GM18867 (cell line): ENCODE data around the gene SLC22A12.

Experiments
- ATAC-seq: cut with Tn5 transposase; IDR thresholded peaks from one replicate; pipeline ENCODE4 v1.9.1; 2021; ENCODE audit warnings: mild to moderate bottlenecking, moderate library complexity; ENCODE audit not compliant: unreplicated experiment

The SLC22A12 gene

GRCh38 chr11:64602466-64603070 is 11.5 kb downstream of the SLC22A12 start:
- ATAC-seq: no peak

GRCh38 chr11:64603411-64604110 is 12.5 kb downstream of the SLC22A12 start:
- ATAC-seq: no peak

- no peak for ATAC-seq
Observed at GRCh38 chr11:64604458-64605243, 13.6 kb downstream of the SLC22A12 start.

- no peak for ATAC-seq
Observed at GRCh38 chr11:64605244-64605560, 14.2 kb downstream of the SLC22A12 start.

GRCh38 chr11:64605656-64606585 is 14.9 kb downstream of the SLC22A12 start:
- no peak for ATAC-seq

GRCh38 chr11:64606796-64607380 is 15.9 kb downstream of the SLC22A12 start:
- no peak for ATAC-seq

- no peak for ATAC-seq
Observed at GRCh38 chr11:64607381-64607985, 16.5 kb downstream of the SLC22A12 start.

- ATAC-seq: no peak
Observed at GRCh38 chr11:64608046-64608445, 17.0 kb downstream of the SLC22A12 start.

GRCh38 chr11:64608636-64609035 is 17.6 kb downstream of the SLC22A12 start:
- no peak for ATAC-seq

GRCh38 chr11:64609436-64610047 is 18.5 kb downstream of the SLC22A12 start:
- ATAC-seq: no peak

GRCh38 chr11:64610596-64610995 is 19.6 kb downstream of the SLC22A12 start:
- ATAC-seq: no peak

- ATAC-seq: no peak
Observed at GRCh38 chr11:64611176-64611575, 20.2 kb downstream of the SLC22A12 start.

GRCh38 chr11:64611869-64612646 is 21.0 kb downstream of the SLC22A12 start:
- no peak for ATAC-seq

GRCh38 chr11:64613648-64614047 is 22.6 kb downstream of the SLC22A12 start:
- ATAC-seq: no peak

GRCh38 chr11:64614917-64615316 is 23.9 kb downstream of the SLC22A12 start:
- ATAC-seq: no peak

- ATAC-seq: no peak
Observed at GRCh38 chr11:64616817-64617216, 25.8 kb downstream of the SLC22A12 start.

GRCh38 chr11:64619196-64619595 is 28.2 kb downstream of the SLC22A12 start:
- no peak for ATAC-seq

- ATAC-seq: no peak
Observed at GRCh38 chr11:64619811-64620380, 28.9 kb downstream of the SLC22A12 start.
